Panc1 (cell line): ENCODE data around the gene ABCC1. TPM values are rescaled to one million over a fixed set of nuclear protein-coding genes. Genes with fewer than 3 reads are reported as not detected.

ENCODE experiments used
- ATAC-seq: fragments of 200-7000 bp; cut with Tn5 transposase; 2 replicates; pipeline ENCODE4 v1.9.1; 2020; ENCODE audit warnings: mild to moderate bottlenecking, moderate library complexity
- BruUV-seq: library from RNA; stranded (reverse); fragments of 400-500 nt; replicated peaks from 2 replicates; lab custom pipeline; 2021; lab: Mats Ljungman, UMichigan
- CTCF ChIA-PET: fragments of 300-600 bp; sonication (Branson Sonifier 250); formaldehyde crosslinking; loops from one replicate; lab custom pipeline; 2022; ENCODE audit warnings: antibody characterized with exemption; lab: Charles Lee
- POLR2A ChIA-PET: fragments of 300-600 bp; sonication (Branson Sonifier 250); formaldehyde crosslinking; loops from one replicate; lab custom pipeline; 2022; ENCODE audit warnings: antibody characterized with exemption; lab: Charles Lee
- DNase-seq: peaks from one replicate; pipeline ENCODE4 v3.0.0-alpha.2; 2010; ENCODE audit warnings: low read depth, low spot score
- H3K27ac ChIP-seq: 2 replicates; pipeline ENCODE4 v1.5.1; 2011; ENCODE audit warnings: mild to moderate bottlenecking, low read length, inconsistent platforms
- H3K27me3 ChIP-seq: fragments of 200-500 bp; sonication (Bioruptor generic); 2 replicates; pipeline ENCODE4 v1.6.0; 2014; ENCODE audit warnings: low read length, inconsistent platforms; ENCODE audit not compliant: control insufficient read depth, insufficient read depth
- H3K36me3 ChIP-seq: fragments of 200-500 bp; sonication (Bioruptor generic); 2 replicates; pipeline ENCODE4 v1.5.1; 2014; ENCODE audit warnings: inconsistent platforms, mild to moderate bottlenecking, low read length, moderate library complexity; ENCODE audit not compliant: control insufficient read depth, insufficient read depth
- H3K4me1 ChIP-seq: 2 replicates; pipeline ENCODE4 v1.5.1; 2011; ENCODE audit warnings: inconsistent platforms, mild to moderate bottlenecking, low read length, moderate library complexity; ENCODE audit not compliant: control insufficient read depth, insufficient read depth
- H3K4me3 ChIP-seq, 2 experiments: 2 replicates each; pipeline ENCODE4 v1.5.1; 2011 to 2012; ENCODE audit warnings: low read depth in 2 of 2, low read length in 2 of 2, mild to moderate bottlenecking in 2 of 2, inconsistent platforms in 1 of 2, moderate library complexity in 1 of 2
- H3K9me3 ChIP-seq: fragments of 200-500 bp; sonication (Bioruptor generic); 2 replicates; pipeline ENCODE4 v1.5.1; 2014; ENCODE audit warnings: low read depth, mild to moderate bottlenecking, inconsistent platforms, low read length, moderate library complexity; ENCODE audit not compliant: control insufficient read depth, insufficient read depth
- CTCF ChIP-seq: fragments of 450-650 bp; IDR thresholded peaks from 2 replicates; pipeline ENCODE4 v1.5.1; 2017; ENCODE audit warnings: mild to moderate bottlenecking
- POLR2AphosphoS5 ChIP-seq: IDR thresholded peaks from 2 replicates; pipeline ENCODE4 v1.6.1; 2012; ENCODE audit warnings: mild to moderate bottlenecking, low read depth, low read length, moderate library complexity
- SIN3A ChIP-seq: IDR thresholded peaks from 2 replicates; pipeline ENCODE4 v1.6.1; 2012; ENCODE audit warnings: low read depth, mild to moderate bottlenecking, low read length, moderate library complexity, borderline replicate concordance; ENCODE audit not compliant: insufficient read depth
- TCF7L2 ChIP-seq: IDR thresholded peaks from 2 replicates; pipeline ENCODE4 v1.6.1; 2011; ENCODE audit warnings: mild to moderate bottlenecking, low read depth, low read length, inconsistent platforms
- in situ Hi-C: cut with HindIII; loops from 2 replicates; pipeline ENCODE4 v1.10.0; 2016; ENCODE audit warnings: low sequenced_read_pairs, low pct_unique_long_range_greater_than_20kb
- intact Hi-C: fragments of 100-400 bp; cut with micrococcal nuclease; formaldehyde crosslinking; loops from one replicate; pipeline ENCODE4 v1.10.0; 2022; ENCODE audit not compliant: unreplicated experiment
- total RNA-seq: library from RNA; stranded (reverse); gene quantifications from one replicate; pipeline ENCODE4 v1.2.1, GENCODE V29; 2021; ENCODE audit not compliant: unreplicated experiment
- TF ChIP-seq, protein P1 (sequence below), 2 experiments: IDR thresholded peaks; 2 replicates each; pipeline ENCODE4 v1.6.1; 2011 to 2012; ENCODE audit warnings: low read depth in 2 of 2, control low read depth in 1 of 2, low read length in 1 of 2, mild to moderate bottlenecking in 1 of 2, moderate library complexity in 1 of 2; ENCODE audit not compliant: insufficient read depth in 1 of 2

ABCC1 gene
- total RNA-seq, 1 experiment from 2014 or later: 296 TPM

GRCh38 chr16:16032271-16032979 lies 83.0 kb downstream of the ABCC1 start:
- H3K27ac ChIP-seq: no peak overlapping the region; the same call in 1 of the 2 replicates
- CTCF ChIA-PET: interaction anchor here (1.1 kb wide), 1 partner anchor 157 kb away, joined by 3 read pairs; no protein-coding TSS in a partner anchor
- DNase-seq: no peak
- ATAC-seq: no peak
- POLR2A ChIA-PET: no interaction called here
- intact Hi-C loops: no loop called here
- H3K9me3 ChIP-seq: no peaks in the 10 kb centered on the region
- in situ Hi-C loops: loop anchor here (10.0 kb wide), 2 partner anchors 92 to 138 kb away; no protein-coding TSS in a partner anchor
- no peak for TF ChIP-seq SIN3A
- no TSS peak for BruUV-seq
- no peak overlapping the region for H3K4me3 ChIP-seq
- no peaks in the 10 kb centered on the region for H3K27me3 ChIP-seq
- peaks cover 14% of the 10 kb centered on the region for H3K4me1 ChIP-seq
- peaks cover 17% of the 10 kb centered on the region for H3K36me3 ChIP-seq

DNA sequence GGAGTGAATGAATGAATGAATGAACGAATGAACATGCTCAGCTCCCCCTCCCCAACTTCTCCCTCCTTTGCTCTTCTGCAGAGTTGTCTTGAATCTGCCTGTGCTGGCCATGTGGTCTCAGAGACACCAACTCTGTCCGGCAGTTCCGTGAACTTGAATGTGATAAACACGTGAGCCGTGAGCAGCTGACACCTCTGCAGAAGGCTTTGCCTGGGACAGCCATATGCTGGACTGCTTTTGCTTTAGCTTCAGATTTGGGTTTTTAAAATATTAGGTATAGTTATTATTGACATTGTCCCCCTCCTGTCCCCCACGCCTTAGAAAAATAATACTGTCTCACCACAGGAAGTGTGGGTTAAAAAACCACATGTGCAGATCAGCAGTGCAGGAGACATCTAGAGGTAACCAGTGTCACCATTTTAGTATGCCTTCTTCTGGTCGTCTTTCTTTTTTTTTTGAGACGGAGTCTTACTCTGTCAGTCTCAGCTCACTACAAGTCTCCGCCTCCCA lies 83.8 kb downstream of the ABCC1 start:
- Histone ChIP-seq H3K36me3 (peaks cover 18% of the 10 kb centered on the region), H3K27me3 (no peaks in the 10 kb centered on the region), H3K4me3 (no peak overlapping the region), H3K27ac (no peak overlapping the region; the same call in 1 of the 2 replicates), H3K4me1 (peaks cover 6% of the 10 kb centered on the region), H3K9me3 (no peaks in the 10 kb centered on the region)
- BruUV-seq: no TSS peak
- intact Hi-C loops (no loop called here), in situ Hi-C loops (loop anchor here (10.0 kb wide), 2 partner anchors 92 to 138 kb away; no protein-coding TSS in a partner anchor)
- no peak for DNase-seq
- POLR2A ChIA-PET: no interaction called here
- no peak for ATAC-seq
- TF ChIP-seq CTCF (no peak), TCF7L2 (no peak), POLR2AphosphoS5 (no peak), SIN3A (no peak)
- TF ChIP-seq, protein P1, sequence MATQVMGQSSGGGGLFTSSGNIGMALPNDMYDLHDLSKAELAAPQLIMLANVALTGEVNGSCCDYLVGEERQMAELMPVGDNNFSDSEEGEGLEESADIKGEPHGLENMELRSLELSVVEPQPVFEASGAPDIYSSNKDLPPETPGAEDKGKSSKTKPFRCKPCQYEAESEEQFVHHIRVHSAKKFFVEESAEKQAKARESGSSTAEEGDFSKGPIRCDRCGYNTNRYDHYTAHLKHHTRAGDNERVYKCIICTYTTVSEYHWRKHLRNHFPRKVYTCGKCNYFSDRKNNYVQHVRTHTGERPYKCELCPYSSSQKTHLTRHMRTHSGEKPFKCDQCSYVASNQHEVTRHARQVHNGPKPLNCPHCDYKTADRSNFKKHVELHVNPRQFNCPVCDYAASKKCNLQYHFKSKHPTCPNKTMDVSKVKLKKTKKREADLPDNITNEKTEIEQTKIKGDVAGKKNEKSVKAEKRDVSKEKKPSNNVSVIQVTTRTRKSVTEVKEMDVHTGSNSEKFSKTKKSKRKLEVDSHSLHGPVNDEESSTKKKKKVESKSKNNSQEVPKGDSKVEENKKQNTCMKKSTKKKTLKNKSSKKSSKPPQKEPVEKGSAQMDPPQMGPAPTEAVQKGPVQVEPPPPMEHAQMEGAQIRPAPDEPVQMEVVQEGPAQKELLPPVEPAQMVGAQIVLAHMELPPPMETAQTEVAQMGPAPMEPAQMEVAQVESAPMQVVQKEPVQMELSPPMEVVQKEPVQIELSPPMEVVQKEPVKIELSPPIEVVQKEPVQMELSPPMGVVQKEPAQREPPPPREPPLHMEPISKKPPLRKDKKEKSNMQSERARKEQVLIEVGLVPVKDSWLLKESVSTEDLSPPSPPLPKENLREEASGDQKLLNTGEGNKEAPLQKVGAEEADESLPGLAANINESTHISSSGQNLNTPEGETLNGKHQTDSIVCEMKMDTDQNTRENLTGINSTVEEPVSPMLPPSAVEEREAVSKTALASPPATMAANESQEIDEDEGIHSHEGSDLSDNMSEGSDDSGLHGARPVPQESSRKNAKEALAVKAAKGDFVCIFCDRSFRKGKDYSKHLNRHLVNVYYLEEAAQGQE (IDR thresholded peaks at IDR 0.05; ENCODE audit: insufficient read depth in 1 of 2, low read depth in 2 of 2, low read length in 1 of 2): no peak
- CTCF ChIA-PET: interaction anchor here (0.7 kb wide), 1 partner anchor 18 kb away, joined by 4 read pairs; no protein-coding TSS in a partner anchor
